HEK293 (cell line): ENCODE data around the gene ZHX3.

Experiments used
- CTCF ChIA-PET: fragments of 350-600 bp; formaldehyde crosslinking; extraction: SDS; loops from one replicate; lab custom pipeline; 2021; ENCODE audit warnings: antibody characterized with exemption; lab: Yijun Ruan, JAX
- POLR2A ChIA-PET: fragments of 300-600 bp; formaldehyde crosslinking; extraction: SDS; loops from one replicate; lab custom pipeline; 2020; ENCODE audit warnings: antibody characterized with exemption, inconsistent platforms; lab: Yijun Ruan, JAX
- H3K27ac ChIP-seq: fragments of 200-500 bp; sonication (Bioruptor generic); 2 replicates; pipeline ENCODE4 v1.5.1; 2014; ENCODE audit warnings: low read depth, low read length, control low read depth, inconsistent platforms; ENCODE audit errors: extremely low read depth
- H3K36me3 ChIP-seq, 2 experiments: fragments of 200-500 bp in 1 of 2; sonication (Bioruptor generic) in 1 of 2; 1 replicate in 1 of 2; 2 replicates in 1 of 2; pipeline ENCODE4 v1.5.1; 2014 to 2017; ENCODE audit warnings: inconsistent platforms in 2 of 2, low read length in 2 of 2; ENCODE audit not compliant: control insufficient read depth in 2 of 2, insufficient read depth in 1 of 2
- H3K4me1 ChIP-seq: fragments of 200-500 bp; sonication (Bioruptor generic); 2 replicates; pipeline ENCODE4 v1.5.1; 2014; ENCODE audit warnings: mild to moderate bottlenecking, low read length, inconsistent platforms; ENCODE audit not compliant: control insufficient read depth, insufficient read depth
- H3K4me3 ChIP-seq: 2 replicates; pipeline ENCODE4 v1.5.1; 2011; ENCODE audit warnings: low read depth, mild to moderate bottlenecking, control low read depth, low read length, moderate library complexity
- H3K9me3 ChIP-seq: fragments of 200-500 bp; sonication (Bioruptor generic); 2 replicates; pipeline ENCODE4 v1.5.1; 2014; ENCODE audit warnings: low read depth, low read length, inconsistent platforms; ENCODE audit not compliant: control insufficient read depth, insufficient read depth
- ELK4 ChIP-seq: IDR thresholded peaks from 2 replicates; pipeline ENCODE4 v1.6.1; 2011; ENCODE audit warnings: mild to moderate bottlenecking, low read depth, low read length, borderline replicate concordance
- ZBTB17 ChIP-seq: fragments of 450-650 bp; formaldehyde crosslinking; IDR thresholded peaks from 2 replicates; pipeline ENCODE4 v1.5.1; 2016; ENCODE audit warnings: missing biosample characterization, missing genetic modification characterization
- ZBTB21 ChIP-seq: fragments of 450-650 bp; formaldehyde crosslinking; IDR thresholded peaks from 2 replicates; pipeline ENCODE4 v1.5.1; 2017; ENCODE audit warnings: missing biosample characterization, missing genetic modification characterization
- ZBTB6 ChIP-seq: fragments of 450-650 bp; formaldehyde crosslinking; IDR thresholded peaks from 2 replicates; pipeline ENCODE4 v1.5.1; 2017; ENCODE audit warnings: missing biosample characterization, missing genetic modification characterization
- ZFP37 ChIP-seq: fragments of 450-650 bp; formaldehyde crosslinking; IDR thresholded peaks from 2 replicates; pipeline ENCODE4 v1.5.1; 2016; ENCODE audit warnings: missing biosample characterization, missing genetic modification characterization
- ZIC2 ChIP-seq: fragments of 450-650 bp; formaldehyde crosslinking; IDR thresholded peaks from 2 replicates; pipeline ENCODE4 v1.5.1; 2016; ENCODE audit warnings: missing biosample characterization, missing genetic modification characterization
- ZNF114 ChIP-seq: fragments of 450-650 bp; formaldehyde crosslinking; IDR thresholded peaks from 2 replicates; pipeline ENCODE4 v1.5.0; 2017; ENCODE audit warnings: missing biosample characterization, missing genetic modification characterization
- ZNF214 ChIP-seq: fragments of 450-650 bp; formaldehyde crosslinking; IDR thresholded peaks from 2 replicates; pipeline ENCODE4 v1.5.1; 2017; ENCODE audit warnings: missing biosample characterization, mild to moderate bottlenecking, missing genetic modification characterization, borderline replicate concordance
- ZNF449 ChIP-seq: fragments of 450-650 bp; formaldehyde crosslinking; IDR thresholded peaks from 2 replicates; pipeline ENCODE4 v1.5.1; 2017; ENCODE audit warnings: missing biosample characterization, mild to moderate bottlenecking, missing genetic modification characterization, moderate library complexity
- ZNF639 ChIP-seq: fragments of 450-650 bp; formaldehyde crosslinking; IDR thresholded peaks from 2 replicates; pipeline ENCODE4 v1.5.1; 2016; ENCODE audit warnings: missing biosample characterization, missing genetic modification characterization

Gene ZHX3

GRCh38 chr20:41173161-41173721, 144.3 kb downstream of the ZHX3 start (continued):
- no peak for TF ChIP-seq ZFP37 (tag by site-specific recombination)
- TF ChIP-seq, all 188 proteins: peak for 6

- CTCF ChIA-PET = interaction anchor here (0.6 to 4.2 kb wide), 42 partner anchors 9 to 556 kb away, joined by 3 to 106 read pairs (median 4); partner anchors contain the start of gene LPIN3
- no peaks in the 10 kb centered on the region for H3K9me3 ChIP-seq
- TF ChIP-seq ZNF114 (no peak), ZBTB21 (tag by site-specific recombination) (no peak), ZIC2 (tag by site-specific recombination) (no peak), ZNF639 (tag by site-specific recombination) (no peak), ELK4 (no peak), ZBTB6 (no peak)
- H3K36me3 ChIP-seq = peaks cover 0 to 98% of the 10 kb centered on the region in 2 experiments; a peak in 2 of 3 replicates
- H3K4me3 ChIP-seq = no peak overlapping the region
- H3K4me1 ChIP-seq = no peaks in the 10 kb centered on the region
- no peak overlapping the region for H3K27ac ChIP-seq
- POLR2A ChIA-PET = interaction anchor here (0.8 to 2.0 kb wide), 2 partner anchors 37 to 168 kb away, joined by 4 to 8 read pairs; partner anchors contain the start of gene LPIN3
Measured at GRCh38 chr20:41172296-41173140, 145.0 kb downstream of the ZHX3 start.

- POLR2A ChIA-PET = interaction anchor here (2.0 kb wide), 1 partner anchor 169 kb away, joined by 8 read pairs; the partner anchor contains the start of gene LPIN3
- TF ChIP-seq ZNF214 (tag by site-specific recombination) = no peak
- Histone ChIP-seq H3K36me3 (peaks cover 0 to 98% of the 10 kb centered on the region in 2 experiments; a peak in 2 of 3 replicates), H3K27ac (no peak overlapping the region), H3K4me1 (no peaks in the 10 kb centered on the region), H3K4me3 (no peak overlapping the region), H3K9me3 (no peaks in the 10 kb centered on the region)
- CTCF ChIA-PET = interaction anchor here (0.7 to 4.2 kb wide), 11 partner anchors 10 to 284 kb away, joined by 3 to 106 read pairs (median 10); partner anchors contain the start of gene LPIN3
Measured at GRCh38 chr20:41171736-41172295, 145.7 kb downstream of the ZHX3 start.

GRCh38 chr20:41170386-41171105, 147.0 kb downstream of the ZHX3 start:
- ChIA-PET POLR2A (no interaction called here), CTCF (interaction anchor here (1.2 to 4.2 kb wide), 3 partner anchors 14 to 168 kb away, joined by 3 to 106 read pairs (median 6); partner anchors contain the start of gene LPIN3)
- Histone ChIP-seq H3K27ac (no peak overlapping the region), H3K9me3 (no peaks in the 10 kb centered on the region), H3K36me3 (peaks cover 0 to 98% of the 10 kb centered on the region in 2 experiments; a peak in 2 of 3 replicates), H3K4me3 (no peak overlapping the region), H3K4me1 (no peaks in the 10 kb centered on the region)
- TF ChIP-seq ZNF449 (tag by site-specific recombination) = no peak
- TF ChIP-seq ZBTB17 = peak; percentile 56
